Liver (tissue), 9 donors: ENCODE data around the gene ZDHHC5. TPM values are rescaled to one million over a fixed set of nuclear protein-coding genes. Genes with fewer than 3 reads are reported as not detected.

Experiments used
- DNase-seq: peaks from one replicate; pipeline ENCODE4 v3.0.0-alpha.2; 2017; ENCODE audit warnings: low spot score
- H3K27ac ChIP-seq, 2 donors: one replicate each; pipeline ENCODE4 v1.7.0; 2013; ENCODE audit warnings: inconsistent platforms in 2 of 2, low read length in 2 of 2, control low read depth in 1 of 2, low read depth in 1 of 2, mild to moderate bottlenecking in 1 of 2
- H3K27me3 ChIP-seq, 4 donors: one replicate each; pipeline versions ENCODE4 v1.6.1 to v1.7.0; 2013; ENCODE audit warnings: low read length in 3 of 4, inconsistent platforms in 1 of 4, mild to moderate bottlenecking in 1 of 4, moderate library complexity in 1 of 4; ENCODE audit not compliant: control insufficient read depth in 4 of 4, insufficient read depth in 4 of 4
- H3K36me3 ChIP-seq, 4 donors: one replicate each; pipeline versions ENCODE4 v1.6.1 to v1.7.0; 2013; ENCODE audit warnings: low read length in 3 of 4, mild to moderate bottlenecking in 3 of 4, low read depth in 1 of 4, moderate library complexity in 1 of 4; ENCODE audit not compliant: control insufficient read depth in 4 of 4, insufficient read depth in 3 of 4
- H3K4me1 ChIP-seq, 4 donors: one replicate each; pipeline versions ENCODE4 v1.6.1 to v1.7.0; 2013; ENCODE audit warnings: low read length in 3 of 4, mild to moderate bottlenecking in 3 of 4, moderate library complexity in 1 of 4; ENCODE audit not compliant: control insufficient read depth in 4 of 4, insufficient read depth in 4 of 4
- H3K4me3 ChIP-seq, 3 donors: one replicate each; pipeline versions ENCODE4 v1.6.1 to v1.7.0; 2013; ENCODE audit warnings: low read length in 3 of 3, control low read depth in 1 of 3, low read depth in 1 of 3, mild to moderate bottlenecking in 1 of 3
- H3K9ac ChIP-seq, 2 donors: one replicate each; pipeline ENCODE4 v1.7.0; 2013; ENCODE audit warnings: low read length in 2 of 2, mild to moderate bottlenecking in 2 of 2, moderate library complexity in 2 of 2, control low read depth in 1 of 2, low read depth in 1 of 2
- H3K9me3 ChIP-seq, 4 donors: one replicate each; pipeline versions ENCODE4 v1.6.1 to v1.7.0; 2013; ENCODE audit warnings: low read length in 3 of 4; ENCODE audit not compliant: control insufficient read depth in 4 of 4
- CTCF ChIP-seq: fragments of 150-350 bp; IDR thresholded peaks from 2 replicates; pipeline ENCODE4 v1.5.1; 2017; ENCODE audit warnings: improper control_type of control experiment, low read depth, low read length; ENCODE audit not compliant: missing input control
- EGR1 ChIP-seq, 2 donors: IDR thresholded peaks; 2 replicates each; pipeline ENCODE4 v1.6.1; 2016 to 2018; ENCODE audit warnings: antibody characterized with exemption in 2 of 2, low read depth in 2 of 2
- FOXA1 ChIP-seq: IDR thresholded peaks from 2 replicates; pipeline ENCODE4 v1.6.1; 2016; ENCODE audit warnings: antibody characterized with exemption
- FOXA2 ChIP-seq: IDR thresholded peaks from 2 replicates; pipeline ENCODE4 v1.6.1; 2016; ENCODE audit warnings: antibody characterized with exemption
- GABPA ChIP-seq, 2 donors: IDR thresholded peaks in 1 of 2; conservative IDR thresholded peaks in 1 of 2; 2 replicates each; pipeline ENCODE4 v1.6.1; 2016; ENCODE audit warnings: antibody characterized with exemption in 2 of 2, mild to moderate bottlenecking in 1 of 2, moderate library complexity in 1 of 2
- HNF4A ChIP-seq, 2 donors: conservative IDR thresholded peaks; 2 replicates each; pipeline ENCODE4 v1.6.1; 2016; ENCODE audit warnings: antibody characterized with exemption in 2 of 2, mild to moderate bottlenecking in 2 of 2
- HNF4G ChIP-seq: IDR thresholded peaks from 2 replicates; pipeline ENCODE4 v1.6.1; 2016; ENCODE audit warnings: antibody characterized with exemption
- JUND ChIP-seq, 2 donors: IDR thresholded peaks; 2 replicates each; pipeline ENCODE4 v1.6.1; 2016; ENCODE audit warnings: antibody characterized with exemption in 2 of 2
- MAX ChIP-seq: IDR thresholded peaks from 2 replicates; pipeline ENCODE4 v1.6.1; 2016; ENCODE audit warnings: antibody characterized with exemption
- NR2F2 ChIP-seq: IDR thresholded peaks from 2 replicates; pipeline ENCODE4 v1.6.1; 2016; ENCODE audit warnings: antibody characterized with exemption
- RAD21 ChIP-seq, 2 donors: IDR thresholded peaks; 2 replicates each; pipeline ENCODE4 v1.6.1; 2016; ENCODE audit warnings: antibody characterized with exemption in 2 of 2, mild to moderate bottlenecking in 2 of 2
- REST ChIP-seq: IDR thresholded peaks from 2 replicates; pipeline ENCODE4 v1.6.1; 2016; ENCODE audit warnings: antibody characterized with exemption, mild to moderate bottlenecking
- RXRA ChIP-seq, 2 donors: IDR thresholded peaks; 2 replicates each; pipeline ENCODE4 v1.6.1; 2017 to 2018; ENCODE audit warnings: antibody characterized with exemption in 2 of 2, mild to moderate bottlenecking in 1 of 2
- SP1 ChIP-seq: IDR thresholded peaks from 2 replicates; pipeline ENCODE4 v1.6.1; 2018; ENCODE audit warnings: antibody characterized with exemption, mild to moderate bottlenecking
- TAF1 ChIP-seq: conservative IDR thresholded peaks from 2 replicates; pipeline ENCODE4 v1.6.1; 2016; ENCODE audit warnings: antibody characterized with exemption, mild to moderate bottlenecking
- YY1 ChIP-seq: IDR thresholded peaks from 2 replicates; pipeline ENCODE4 v1.6.1; 2016; ENCODE audit warnings: antibody characterized with exemption, mild to moderate bottlenecking
- ZBTB33 ChIP-seq: IDR thresholded peaks from 2 replicates; pipeline ENCODE4 v1.6.1; 2016; ENCODE audit warnings: antibody characterized with exemption
- WGBS: extraction: QIAGEN DNeasy Blood & Tissue Kit; methylation state at CpG from one replicate; pipeline ENCODE4 v1.1.7; 2013; 5-methylcytosine and 5-hydroxymethylcytosine counted together
- polyA plus RNA-seq, 2 donors: library from polyadenylated mRNA; stranded (reverse) in 1 of 2; unstranded in 1 of 2; fragments of 200-250 nt in 1 of 2; fragments of >200 nt in 1 of 2; fragmentation: Nextera tagmentation in 1 of 2; extraction: Ambion mirVana in 1 of 2; gene quantifications; one replicate each; pipeline versions ENCODE4 v1.2.1 to v1.2.3, GENCODE V29; 2013 to 2015
- total RNA-seq, 2 donors: library from RNA; depleted of rRNA; stranded (reverse); fragments of >200 nt; gene quantifications; one replicate each; pipeline ENCODE4 v1.2.3, GENCODE V29; 2014
- TF ChIP-seq, protein P1 (sequence below): IDR thresholded peaks from 2 replicates; pipeline ENCODE4 v1.6.1; 2016; ENCODE audit warnings: antibody characterized with exemption
- donor health status: healthy.
- donor health status: healthy.
- donor health status: healthy.
- donor health status: healthy.
- donor health status: healthy.

ZDHHC5 gene
- total and polyA plus RNA-seq, 4 donors = 7.2 to 31.4 (median 26.1) TPM

DNA sequence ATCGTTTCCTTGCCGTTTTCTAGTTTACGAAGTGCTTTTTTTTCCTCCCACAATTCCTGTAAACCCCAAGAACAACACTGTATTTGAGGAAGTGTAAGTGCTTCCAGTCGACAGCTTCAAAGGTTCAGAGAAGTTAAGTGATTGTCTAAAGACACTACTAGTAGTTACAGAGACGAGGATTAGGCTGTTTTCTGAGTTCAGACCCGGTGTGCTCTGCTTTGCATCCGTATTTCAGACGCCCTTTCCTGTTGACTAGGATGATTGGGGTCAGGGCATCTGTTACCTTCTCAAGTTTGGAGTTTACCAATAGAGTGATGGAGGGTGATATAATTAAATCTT, 9.9 kb upstream of the ZDHHC5 start:
- DNase-seq = no peak
- TF ChIP-seq YY1 = no peak
- TF ChIP-seq TAF1 = no peak
- TF ChIP-seq SP1 = no peak
- no peak for TF ChIP-seq GABPA (IDR thresholded peaks at IDR 0.05 in 1 of 2, conservative IDR thresholded peaks at IDR 0.05 in 1 of 2)
- TF ChIP-seq RAD21 (IDR thresholded peaks at IDR 0.05) = no peak
- no peak for TF ChIP-seq FOXA2
- no peak for TF ChIP-seq ZBTB33
- TF ChIP-seq MAX = no peak
- no peak for TF ChIP-seq JUND (IDR thresholded peaks at IDR 0.05)
- TF ChIP-seq HNF4G = no peak
- TF ChIP-seq HNF4A (conservative IDR thresholded peaks at IDR 0.05) = no peak
- no peak for TF ChIP-seq REST
- TF ChIP-seq EGR1 (IDR thresholded peaks at IDR 0.05; ENCODE audit: low read depth in 2 of 2) = no peak
- TF ChIP-seq FOXA1 = no peak
- TF ChIP-seq RXRA (IDR thresholded peaks at IDR 0.05) = no peak
- TF ChIP-seq, protein P1, sequence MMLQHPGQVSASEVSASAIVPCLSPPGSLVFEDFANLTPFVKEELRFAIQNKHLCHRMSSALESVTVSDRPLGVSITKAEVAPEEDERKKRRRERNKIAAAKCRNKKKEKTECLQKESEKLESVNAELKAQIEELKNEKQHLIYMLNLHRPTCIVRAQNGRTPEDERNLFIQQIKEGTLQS = no peak
- TF ChIP-seq CTCF = no peak
- no peak for TF ChIP-seq NR2F2
- whole genome bisulfite sequencing = 1% methylated on average over 8 of the region's 8 CpGs
- H3K4me1 ChIP-seq = peaks cover 3 to 17% (median 8%) of the 10 kb centered on the region in 4 donors
- peak overlapping the region; percentile 56 to 97 for H3K9ac ChIP-seq
- peak overlapping the region; percentile 32 to 75 for H3K27ac ChIP-seq
- peak overlapping the region; percentile 83 to 100 (median 87) for H3K4me3 ChIP-seq
- no peaks in the 10 kb centered on the region for H3K9me3 ChIP-seq
- H3K27me3 ChIP-seq = no peaks in the 10 kb centered on the region
- H3K36me3 ChIP-seq = peaks cover 9 to 25% (median 16%) of the 10 kb centered on the region in 4 donors
